CD1c-positive myeloid dendritic cell (primary cell): ENCODE results near the gene MUC5B.
"Not testable (repeated sequence)": the region's sequence is repeated elsewhere in the genome, so short reads cannot be mapped to it uniquely, and the experiment has no call there.

Source experiments
- DNase-seq: peaks from one replicate; pipeline ENCODE4 v3.0.0-alpha.2; 2016; ENCODE audit errors: extremely low spot score

MUC5B gene, protein sequence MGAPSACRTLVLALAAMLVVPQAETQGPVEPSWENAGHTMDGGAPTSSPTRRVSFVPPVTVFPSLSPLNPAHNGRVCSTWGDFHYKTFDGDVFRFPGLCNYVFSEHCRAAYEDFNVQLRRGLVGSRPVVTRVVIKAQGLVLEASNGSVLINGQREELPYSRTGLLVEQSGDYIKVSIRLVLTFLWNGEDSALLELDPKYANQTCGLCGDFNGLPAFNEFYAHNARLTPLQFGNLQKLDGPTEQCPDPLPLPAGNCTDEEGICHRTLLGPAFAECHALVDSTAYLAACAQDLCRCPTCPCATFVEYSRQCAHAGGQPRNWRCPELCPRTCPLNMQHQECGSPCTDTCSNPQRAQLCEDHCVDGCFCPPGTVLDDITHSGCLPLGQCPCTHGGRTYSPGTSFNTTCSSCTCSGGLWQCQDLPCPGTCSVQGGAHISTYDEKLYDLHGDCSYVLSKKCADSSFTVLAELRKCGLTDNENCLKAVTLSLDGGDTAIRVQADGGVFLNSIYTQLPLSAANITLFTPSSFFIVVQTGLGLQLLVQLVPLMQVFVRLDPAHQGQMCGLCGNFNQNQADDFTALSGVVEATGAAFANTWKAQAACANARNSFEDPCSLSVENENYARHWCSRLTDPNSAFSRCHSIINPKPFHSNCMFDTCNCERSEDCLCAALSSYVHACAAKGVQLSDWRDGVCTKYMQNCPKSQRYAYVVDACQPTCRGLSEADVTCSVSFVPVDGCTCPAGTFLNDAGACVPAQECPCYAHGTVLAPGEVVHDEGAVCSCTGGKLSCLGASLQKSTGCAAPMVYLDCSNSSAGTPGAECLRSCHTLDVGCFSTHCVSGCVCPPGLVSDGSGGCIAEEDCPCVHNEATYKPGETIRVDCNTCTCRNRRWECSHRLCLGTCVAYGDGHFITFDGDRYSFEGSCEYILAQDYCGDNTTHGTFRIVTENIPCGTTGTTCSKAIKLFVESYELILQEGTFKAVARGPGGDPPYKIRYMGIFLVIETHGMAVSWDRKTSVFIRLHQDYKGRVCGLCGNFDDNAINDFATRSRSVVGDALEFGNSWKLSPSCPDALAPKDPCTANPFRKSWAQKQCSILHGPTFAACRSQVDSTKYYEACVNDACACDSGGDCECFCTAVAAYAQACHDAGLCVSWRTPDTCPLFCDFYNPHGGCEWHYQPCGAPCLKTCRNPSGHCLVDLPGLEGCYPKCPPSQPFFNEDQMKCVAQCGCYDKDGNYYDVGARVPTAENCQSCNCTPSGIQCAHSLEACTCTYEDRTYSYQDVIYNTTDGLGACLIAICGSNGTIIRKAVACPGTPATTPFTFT (N-terminal part only)

GRCh38 chr11:1222491-1223345 is at the start of gene MUC5B:
Gene MUC5B, plus strand, starts transcription at chr11:1223066. Its CDS starts 58 bp downstream, at chr11:1223124.
- no peak for DNase-seq

- not testable (repeated sequence) for DNase-seq
Observed at GRCh38 chr11:1173396-1173795, 49.5 kb upstream of the MUC5B start.

DNA sequence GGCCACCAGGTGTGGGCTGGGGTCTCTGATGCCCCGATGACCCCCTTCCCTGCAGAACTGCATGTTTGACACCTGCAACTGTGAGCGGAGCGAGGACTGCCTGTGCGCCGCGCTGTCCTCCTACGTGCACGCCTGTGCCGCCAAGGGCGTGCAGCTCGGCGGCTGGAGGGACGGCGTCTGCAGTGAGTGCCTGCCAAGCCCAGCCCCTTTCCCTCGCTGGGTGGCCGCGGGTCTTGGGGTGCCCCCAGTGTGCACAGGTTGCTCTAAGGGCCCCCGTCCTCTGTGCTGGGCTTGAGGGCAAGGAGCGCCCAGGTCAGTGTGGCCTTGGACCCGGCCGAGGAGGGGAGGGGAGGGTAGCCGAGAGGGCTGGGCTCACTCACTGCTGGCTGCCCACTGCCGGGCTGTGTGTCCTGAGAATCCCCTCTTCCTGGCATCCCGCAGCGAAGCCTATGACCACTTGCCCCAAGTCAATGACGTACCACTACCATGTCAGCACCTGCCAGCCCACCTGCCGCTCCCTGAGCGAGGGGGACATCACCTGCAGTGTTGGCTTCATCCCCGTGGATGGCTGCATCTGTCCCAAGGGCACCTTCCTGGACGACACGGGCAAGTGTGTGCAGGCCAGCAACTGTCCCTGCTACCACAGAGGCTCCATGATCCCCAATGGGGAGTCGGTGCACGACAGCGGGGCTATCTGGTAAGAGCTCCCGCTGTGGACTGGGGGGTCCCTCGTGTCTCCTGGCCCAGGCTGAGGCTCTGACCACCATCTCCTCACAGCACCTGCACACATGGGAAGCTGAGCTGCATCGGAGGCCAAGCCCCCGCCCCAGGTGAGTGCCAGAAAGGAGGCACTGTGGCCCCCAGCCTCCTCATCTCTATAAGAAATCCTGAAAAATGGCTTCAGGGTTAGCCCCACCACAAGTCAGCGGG is 48.2 kb upstream of the MUC5B start:
- DNase-seq = no peak

- no peak for DNase-seq
Observed at GRCh38 chr11:1175461-1176223, 47.2 kb upstream of the MUC5B start.

GRCh38 chr11:1176224-1177019 is 46.4 kb upstream of the MUC5B start:
- DNase-seq = no peak

- DNase-seq = no peak
Observed at GRCh38 chr11:1177020-1177770, 45.7 kb upstream of the MUC5B start.

DNA sequence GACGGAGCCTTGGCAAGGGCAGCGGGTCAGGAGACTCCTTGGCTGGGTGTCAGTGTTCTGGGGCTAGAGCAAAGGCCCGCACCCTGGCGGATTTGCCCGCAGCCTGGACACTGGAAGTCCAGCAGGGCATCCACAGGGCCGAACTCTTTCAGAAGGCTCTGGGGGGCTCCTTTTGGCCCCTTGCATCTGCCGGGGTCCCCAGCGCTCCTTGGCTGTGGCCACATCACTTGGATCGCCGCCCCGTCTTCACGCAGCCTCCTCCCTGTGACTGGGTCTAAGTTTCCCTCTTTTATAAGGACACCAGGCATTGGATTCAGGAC is 45.1 kb upstream of the MUC5B start:
- DNase-seq = no peak

DNA sequence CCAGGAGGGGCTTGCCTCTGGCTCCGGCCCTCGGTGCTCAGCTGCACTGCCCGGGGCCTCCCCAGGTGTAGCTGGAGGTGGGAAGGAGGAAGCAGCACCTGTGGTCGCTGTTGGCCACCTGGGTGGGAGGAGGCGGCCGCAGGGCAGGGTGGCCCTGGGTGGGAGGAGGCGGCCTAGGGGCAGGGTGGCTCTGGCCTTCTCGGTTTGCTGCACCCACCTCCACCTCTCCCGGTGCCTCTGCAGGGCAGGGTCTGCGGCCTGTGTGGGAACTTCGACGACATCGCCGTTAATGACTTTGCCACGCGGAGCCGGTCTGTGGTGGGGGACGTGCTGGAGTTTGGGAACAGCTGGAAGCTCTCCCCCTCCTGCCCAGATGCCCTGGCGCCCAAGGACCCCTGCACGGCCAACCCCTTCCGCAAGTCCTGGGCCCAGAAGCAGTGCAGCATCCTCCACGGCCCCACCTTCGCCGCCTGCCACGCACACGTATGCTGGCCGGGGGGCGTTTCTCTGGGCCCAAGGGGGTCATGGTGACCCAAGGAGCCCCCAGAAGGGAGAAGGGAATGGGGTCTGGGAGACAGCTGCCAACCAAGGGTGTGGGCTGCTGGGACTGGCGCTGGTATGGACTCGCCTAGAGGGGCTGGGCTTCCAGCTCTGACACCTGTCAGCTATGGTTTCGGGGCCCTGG is 44.5 kb upstream of the MUC5B start:
- no peak for DNase-seq

- DNase-seq = no peak
Observed at GRCh38 chr11:1178906-1179305, 44.0 kb upstream of the MUC5B start.

DNA sequence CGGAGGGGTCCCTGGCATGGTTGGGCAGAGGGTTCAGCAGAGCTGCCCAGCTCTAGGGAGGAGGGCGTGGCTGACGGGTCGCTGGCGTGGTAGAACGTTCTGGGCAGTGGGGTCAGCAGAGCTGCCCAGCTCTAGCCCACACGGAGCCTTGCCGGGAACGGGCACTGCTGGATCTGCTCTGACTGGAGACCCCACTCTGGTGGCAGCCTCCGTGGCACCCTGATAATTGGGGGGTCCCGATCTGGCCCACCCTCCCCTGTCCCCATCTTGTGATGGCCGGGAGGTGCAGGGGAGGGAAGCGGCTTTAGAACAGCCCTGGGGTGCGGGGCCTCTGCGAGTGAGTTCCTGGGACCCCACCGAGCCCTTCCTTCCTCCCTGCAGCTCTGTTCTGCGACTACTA is 43.2 kb upstream of the MUC5B start:
- no peak for DNase-seq

DNA sequence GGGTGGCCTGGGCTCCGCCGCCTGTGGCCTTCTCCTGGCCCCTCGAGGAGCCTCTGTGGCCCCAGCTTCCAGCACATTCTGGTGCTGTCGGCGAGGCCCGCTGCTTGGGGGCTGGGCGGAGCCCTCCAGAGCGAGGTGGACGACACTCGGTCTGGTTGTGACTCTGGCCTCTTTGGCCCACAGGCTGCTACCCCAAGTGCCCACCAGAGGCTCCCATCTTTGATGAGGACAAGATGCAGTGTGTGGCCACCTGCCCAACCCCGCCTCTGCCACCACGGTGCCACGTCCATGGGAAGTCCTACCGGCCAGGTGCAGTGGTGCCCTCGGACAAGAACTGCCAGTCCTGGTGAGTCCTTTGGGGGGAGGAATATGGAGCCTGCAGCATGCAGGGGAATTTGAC is 42.7 kb upstream of the MUC5B start:
- DNase-seq = no peak

DNA sequence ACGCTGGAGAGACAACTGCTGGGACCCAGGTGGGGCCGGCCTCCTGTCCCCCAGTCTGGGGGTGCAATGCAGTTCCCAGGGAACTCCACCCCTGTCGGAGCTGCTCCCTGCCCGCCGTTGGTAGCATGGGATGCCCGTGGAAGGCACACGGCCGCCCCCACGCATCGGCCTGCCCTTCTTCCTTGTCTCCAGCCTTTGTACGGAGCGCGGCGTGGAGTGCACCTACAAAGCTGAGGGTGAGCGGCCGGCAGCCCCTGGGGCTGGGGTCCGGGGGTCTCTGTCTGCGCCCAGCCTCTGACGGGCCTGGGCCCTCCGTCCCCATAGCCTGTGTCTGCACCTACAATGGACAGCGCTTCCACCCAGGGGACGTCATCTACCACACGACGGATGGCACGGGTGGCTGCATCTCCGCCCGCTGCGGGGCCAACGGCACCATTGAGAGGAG is 41.9 kb upstream of the MUC5B start:
- no peak for DNase-seq

DNA sequence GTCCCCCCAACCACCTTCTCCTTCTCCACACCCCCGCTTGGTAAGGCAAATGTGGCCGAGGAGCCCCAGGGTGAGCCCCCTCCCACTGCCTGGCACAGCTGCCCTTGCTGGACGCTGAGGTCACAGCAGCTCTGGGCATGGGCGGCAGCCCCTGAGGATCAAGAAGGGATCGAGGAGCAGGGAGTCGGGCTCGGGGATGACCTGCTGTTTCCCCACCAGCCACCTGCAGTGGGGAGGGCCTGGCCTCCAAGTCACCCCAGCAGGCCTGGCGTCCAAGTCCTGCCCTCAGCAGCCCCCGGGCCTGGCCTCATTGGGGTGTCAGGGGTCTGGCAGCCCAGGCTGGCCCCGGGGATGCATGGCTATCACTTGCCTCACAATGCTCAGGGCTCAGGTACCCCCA is 41.4 kb upstream of the MUC5B start:
- DNase-seq = no peak

DNA sequence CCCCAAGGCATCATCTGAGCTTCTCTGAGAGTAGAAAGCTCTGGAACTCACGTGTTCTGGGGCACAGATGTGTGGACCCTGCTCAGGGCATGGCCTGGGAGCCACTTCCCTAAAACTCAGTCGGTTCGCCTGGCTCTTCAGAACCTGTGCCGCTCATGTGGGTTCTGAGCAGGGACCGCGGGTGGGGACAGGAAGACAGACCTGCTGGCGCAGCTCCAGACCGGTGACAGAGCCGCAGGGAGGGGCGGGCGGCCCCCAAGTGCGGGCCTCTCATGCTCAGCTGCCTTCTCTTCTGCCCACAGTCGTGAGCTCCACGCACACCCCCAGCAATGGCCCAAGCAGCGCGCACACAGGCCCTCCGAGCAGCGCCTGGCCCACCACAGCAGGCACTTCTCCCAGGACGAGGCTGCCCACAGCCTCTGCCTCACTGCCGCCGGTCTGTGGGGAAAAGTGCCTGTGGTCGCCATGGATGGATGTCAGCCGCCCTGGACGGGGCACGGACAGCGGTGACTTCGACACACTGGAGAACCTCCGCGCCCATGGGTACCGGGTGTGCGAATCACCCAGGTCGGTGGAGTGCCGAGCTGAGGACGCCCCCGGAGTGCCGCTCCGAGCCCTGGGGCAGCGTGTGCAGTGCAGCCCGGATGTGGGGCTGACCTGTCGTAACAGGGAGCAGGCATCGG is 40.9 kb upstream of the MUC5B start:
- DNase-seq = peak; percentile 2

DNA sequence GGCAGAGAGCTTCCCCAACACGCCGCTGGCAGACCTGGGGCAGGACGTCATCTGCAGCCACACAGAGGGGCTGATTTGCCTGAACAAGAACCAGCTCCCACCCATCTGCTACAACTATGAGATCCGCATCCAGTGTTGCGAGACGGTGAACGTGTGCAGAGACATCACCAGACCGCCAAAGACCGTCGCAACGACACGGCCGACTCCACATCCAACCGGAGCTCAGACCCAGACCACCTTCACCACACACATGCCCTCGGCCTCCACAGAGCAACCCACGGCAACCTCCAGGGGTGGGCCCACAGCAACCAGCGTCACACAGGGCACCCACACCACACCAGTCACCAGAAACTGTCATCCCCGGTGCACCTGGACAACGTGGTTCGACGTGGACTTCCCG is 38.7 kb upstream of the MUC5B start:
- not testable (repeated sequence) for DNase-seq

DNA sequence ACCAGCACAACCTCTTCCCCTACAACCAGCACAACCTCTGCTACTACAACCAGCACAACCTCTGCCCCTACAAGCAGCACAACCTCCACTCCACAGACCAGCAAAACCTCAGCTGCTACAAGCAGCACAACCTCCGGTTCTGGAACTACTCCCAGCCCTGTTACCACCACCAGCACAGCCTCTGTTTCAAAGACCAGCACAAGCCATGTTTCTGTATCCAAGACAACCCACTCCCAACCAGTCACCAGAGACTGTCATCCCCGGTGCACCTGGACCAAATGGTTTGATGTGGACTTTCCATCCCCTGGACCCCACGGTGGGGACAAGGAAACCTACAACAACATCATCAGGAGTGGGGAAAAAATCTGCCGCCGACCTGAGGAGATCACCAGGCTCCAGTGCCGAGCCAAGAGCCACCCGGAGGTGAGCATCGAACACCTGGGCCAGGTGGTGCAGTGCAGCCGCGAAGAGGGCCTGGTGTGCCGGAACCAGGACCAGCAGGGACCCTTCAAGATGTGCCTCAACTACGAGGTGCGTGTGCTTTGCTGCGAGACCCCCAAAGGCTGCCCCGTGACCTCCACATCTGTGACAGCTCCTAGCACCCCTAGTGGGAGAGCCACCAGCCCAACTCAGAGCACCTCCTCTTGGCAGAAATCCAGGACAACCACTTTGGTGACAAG is 34.3 kb upstream of the MUC5B start:
- not testable (repeated sequence) for DNase-seq
